ENCODE results near the gene GJB2. TPM values are rescaled to one million over a fixed set of nuclear protein-coding genes. Genes with fewer than 3 reads are reported as not detected.

The GJB2 gene
- 4.4 TPM for polyA plus RNA-seq (ENCODE audit: insufficient read length)
- long read RNA-seq, donor 1, partial matches to known transcripts, result 0 of 6 reads
- long read RNA-seq, donor 1, other reads (novel, unspliced or antisense), result 0 of 6 reads
- long read RNA-seq, donor 2, partial matches to known transcripts, result 0 of 4 reads
- long read RNA-seq, donor 2, other reads (novel, unspliced or antisense), result 0 of 4 reads
- long read RNA-seq, donor 3, partial matches to known transcripts, result 0 of 4 reads
- long read RNA-seq, donor 3, other reads (novel, unspliced or antisense), result 0 of 4 reads
- long read RNA-seq, donor 4, result 0 reads
- long read RNA-seq, donor 5, partial matches to known transcripts, result 0 of 4 reads
- long read RNA-seq, donor 5, other reads (novel, unspliced or antisense), result 0 of 4 reads
- long read RNA-seq, donor 6, partial matches to known transcripts, result 0 of 2 reads
- long read RNA-seq, donor 6, other reads (novel, unspliced or antisense), result 0 of 2 reads
- long read RNA-seq, donor 7, partial matches to known transcripts, result 0 of 1 reads
- long read RNA-seq, donor 7, other reads (novel, unspliced or antisense), result 0 of 1 reads
- long read RNA-seq, donor 8, partial matches to known transcripts, result 0 of 2 reads
- long read RNA-seq, donor 8, other reads (novel, unspliced or antisense), result 0 of 2 reads

- DNase-seq, result no peak
Measured at GRCh38 chr13:20192836-20193161, at the start of gene GJB2. TSS of gene GJB2 (minus strand) at chr13:20192938. CDS start at chr13:20189581, 3,357 bp downstream.

- no peak for DNase-seq
Measured at GRCh38 chr13:20241593-20241992, 48.9 kb upstream of the GJB2 start.

- DNase-seq, result no peak
Measured at GRCh38 chr13:20239748-20240147, 47.0 kb upstream of the GJB2 start.

DNA sequence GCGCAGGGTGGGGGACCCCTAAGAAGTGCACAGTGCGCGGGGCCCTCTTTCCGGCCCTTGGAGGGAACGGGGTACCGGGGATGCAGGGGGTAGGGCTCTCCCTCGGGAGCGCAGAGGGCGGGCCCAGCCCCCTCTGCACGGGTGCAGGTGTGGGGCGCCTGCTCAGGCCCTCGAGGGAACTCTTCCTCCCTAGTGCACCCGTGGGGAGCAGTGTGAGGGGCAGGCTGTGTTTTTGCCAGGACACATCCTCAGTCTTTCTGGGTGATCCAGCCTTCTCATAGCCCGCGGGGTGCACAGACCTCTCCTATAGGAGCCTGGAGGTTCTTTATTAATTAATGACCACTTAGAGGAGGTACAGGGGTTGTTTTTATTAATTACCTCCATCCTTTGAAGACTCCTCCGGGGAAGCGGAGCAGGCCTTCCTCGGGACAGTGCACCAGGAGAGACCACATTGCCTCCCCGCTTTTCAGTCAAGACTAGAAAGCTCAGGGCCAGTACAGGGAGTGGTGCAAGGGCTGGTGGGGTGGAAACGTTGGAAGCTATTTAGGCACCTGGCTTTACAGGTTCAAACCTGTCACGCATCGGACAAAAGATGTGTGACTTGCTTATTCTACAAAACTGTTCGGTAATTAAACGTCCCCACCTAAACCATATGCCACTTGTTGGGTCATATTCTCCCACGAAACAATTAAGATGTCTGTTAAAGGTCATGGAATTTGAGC, 40.0 kb upstream of the GJB2 start:
- no peak for DNase-seq

- peak; percentile 28 for DNase-seq
Measured at GRCh38 chr13:20231839-20232555, 39.3 kb upstream of the GJB2 start, which contains the start of gene GJB6. TSS of gene GJB6 (minus strand) at chr13:20232319. CDS start at chr13:20223480, 8,839 bp downstream.

GRCh38 chr13:20230913-20231838, 38.4 kb upstream of the GJB2 start:
- no peak for DNase-seq

- DNase-seq, result no peak
Measured at GRCh38 chr13:20227730-20228129, 35.0 kb upstream of the GJB2 start.

DNA sequence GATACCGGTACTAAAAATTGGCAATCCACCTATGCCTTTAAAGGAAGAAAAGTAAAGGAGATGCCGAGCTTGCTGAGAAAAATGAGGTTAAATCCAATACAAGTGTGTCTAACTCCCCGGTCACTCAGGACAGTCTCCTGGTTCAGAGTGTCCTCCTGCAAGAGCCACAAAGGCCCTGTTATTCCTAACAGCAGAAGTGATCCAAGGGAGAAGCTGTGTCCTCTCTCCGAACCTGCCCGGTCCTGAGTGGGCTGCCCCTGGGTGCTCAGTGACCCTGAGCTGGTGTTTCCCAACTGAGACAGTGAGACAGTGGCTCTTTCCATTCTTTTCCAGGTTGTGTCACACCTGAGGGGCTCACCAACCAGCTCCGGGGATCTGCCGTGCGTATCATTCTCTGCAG, 34.5 kb upstream of the GJB2 start:
- no peak for DNase-seq

- no peak for DNase-seq
Measured at GRCh38 chr13:20222553-20222952, 29.8 kb upstream of the GJB2 start.

GRCh38 chr13:20221772-20222171, 29.0 kb upstream of the GJB2 start:
- DNase-seq, result no peak

GRCh38 chr13:20219577-20219976, 26.8 kb upstream of the GJB2 start:
- DNase-seq, result no peak

- no peak for DNase-seq
Measured at GRCh38 chr13:20217168-20217567, 24.4 kb upstream of the GJB2 start.

DNA sequence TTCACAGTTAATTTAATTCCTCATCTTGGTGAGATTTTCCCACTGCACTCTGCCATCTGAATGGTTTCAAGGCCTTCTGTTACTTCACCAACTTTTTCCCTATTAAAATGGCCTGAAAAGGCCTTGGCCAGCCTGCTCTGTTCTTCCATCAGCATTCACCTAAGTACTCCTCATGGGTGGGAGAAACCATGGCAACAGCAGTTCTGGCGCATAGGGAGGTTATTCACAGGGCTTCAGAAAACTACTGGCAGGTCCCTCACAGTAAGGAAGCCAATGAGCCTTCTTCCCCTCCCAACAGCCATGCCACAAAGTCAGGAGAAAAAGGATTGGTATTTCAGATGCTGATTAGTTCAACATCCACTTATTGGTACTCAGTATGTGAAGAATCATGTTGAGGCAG, 17.2 kb upstream of the GJB2 start:
- no peak for DNase-seq

DNA sequence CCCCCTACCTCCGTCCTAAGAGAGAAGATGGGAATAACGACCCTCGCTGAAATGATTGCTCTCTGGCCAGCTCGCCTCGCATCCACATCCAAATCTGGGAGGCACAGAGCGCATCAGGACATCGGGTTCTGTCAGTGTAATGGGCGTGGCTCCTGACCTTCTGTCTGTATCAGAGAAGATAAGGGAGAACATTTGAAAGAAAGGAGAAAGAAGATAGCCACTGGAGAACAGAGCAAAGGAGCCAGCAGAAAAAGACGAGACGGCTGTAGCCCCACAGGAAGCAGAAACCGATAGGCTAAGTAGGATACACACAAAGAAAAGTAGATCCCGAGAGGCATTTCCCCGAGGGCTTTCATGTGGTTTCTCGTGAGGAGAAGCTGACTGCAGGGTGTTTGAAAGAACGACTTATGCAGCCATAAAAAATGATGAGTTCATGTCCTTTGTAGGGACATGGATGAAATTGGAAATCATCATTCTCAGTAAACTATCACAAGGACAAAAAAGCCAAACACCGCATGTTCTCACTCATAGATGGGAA, 14.0 kb upstream of the GJB2 start:
- DNase-seq, result no peak

GRCh38 chr13:20206065-20206697, 13.4 kb upstream of the GJB2 start:
- DNase-seq, result no peak

GRCh38 chr13:20198781-20199180, 6.0 kb upstream of the GJB2 start:
- DNase-seq, result no peak

DNA sequence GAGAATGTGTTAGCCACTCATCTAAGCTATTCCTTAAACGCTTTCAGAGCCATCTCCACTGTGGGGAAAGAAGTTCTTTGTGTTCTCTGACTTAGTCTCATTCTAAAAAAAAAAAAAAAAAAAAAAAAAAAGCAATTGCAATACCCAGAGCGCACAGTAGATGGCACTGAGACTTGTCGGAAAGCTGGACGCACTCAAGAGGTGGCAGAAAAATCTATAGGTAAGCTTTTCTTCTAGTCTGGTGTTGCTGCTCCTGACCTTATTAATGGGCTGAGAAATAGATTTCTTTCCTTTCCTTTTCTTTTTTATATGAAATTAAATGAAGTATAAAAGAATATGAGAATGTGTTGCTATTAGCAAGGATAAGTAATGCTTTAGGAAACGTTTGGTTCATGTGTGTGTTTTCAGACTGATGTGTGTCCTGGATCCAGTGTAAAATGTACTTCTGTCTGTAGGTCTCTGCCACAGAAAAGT, 4.7 kb upstream of the GJB2 start:
- DNase-seq, result peak; percentile 60

DNA sequence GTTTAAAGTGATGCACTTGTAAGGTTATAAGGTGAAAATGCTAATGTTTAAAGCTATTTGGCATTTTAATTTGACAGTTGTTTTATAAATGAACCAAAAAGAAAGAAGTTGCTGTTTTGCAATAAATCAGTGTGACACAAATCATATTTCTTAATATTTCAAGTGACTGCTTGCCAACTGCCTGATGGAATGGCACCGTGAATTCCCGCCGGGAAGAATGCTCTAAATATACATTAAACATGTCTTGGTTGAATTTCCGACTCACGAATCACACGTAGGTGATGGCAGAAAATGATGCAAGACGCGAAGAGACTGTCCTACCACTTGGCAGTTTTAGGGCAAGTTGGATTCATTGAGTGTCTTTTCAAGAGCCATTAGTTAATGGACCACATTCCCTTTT, 3.1 kb upstream of the GJB2 start:
- no peak for DNase-seq

DNA sequence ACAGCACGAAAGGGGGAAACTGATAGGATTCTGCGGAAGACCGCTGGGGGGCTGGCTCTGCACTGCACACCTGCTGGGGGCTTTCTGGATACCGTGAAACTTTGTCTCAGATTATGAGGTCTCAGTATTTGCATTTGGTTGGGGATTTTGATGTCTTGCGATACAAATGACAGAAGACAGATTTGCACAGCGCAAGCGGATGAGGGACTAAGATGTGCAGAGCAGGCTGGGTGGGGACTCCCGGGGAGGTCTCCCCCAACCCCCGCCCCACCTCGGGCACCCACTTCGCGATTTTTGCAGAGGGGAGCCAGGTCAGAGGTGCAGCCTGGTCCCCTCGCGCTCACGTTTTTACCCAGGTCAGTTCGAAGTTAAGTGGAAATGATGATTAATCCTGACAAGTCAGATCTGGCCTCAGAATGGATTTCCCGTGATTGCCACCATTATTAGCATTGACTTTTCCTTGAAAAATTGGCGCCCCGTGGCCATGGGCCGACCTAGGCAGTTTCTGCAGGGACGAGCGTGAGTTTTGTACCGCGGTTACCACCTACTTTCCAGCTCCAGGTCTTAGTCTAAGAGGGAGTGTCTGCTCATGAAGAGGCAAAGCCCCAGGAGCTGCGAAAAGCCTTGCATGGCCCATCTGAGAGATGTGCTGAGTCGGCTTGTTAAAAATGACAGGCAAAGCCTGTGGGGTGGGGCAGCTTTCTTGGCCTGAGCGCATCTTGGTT, 1.3 kb upstream of the GJB2 start:
- DNase-seq, result no peak
